Hepatocyte (in vitro differentiated cells): Measurements from ENCODE around the gene ZNF700. TPM values are rescaled to one million over a fixed set of nuclear protein-coding genes. Genes with fewer than 3 reads are reported as not detected.
"Not testable (repeated sequence)": the region's sequence is repeated elsewhere in the genome, so short reads cannot be mapped to it uniquely, and the experiment has no call there.

Experiments
- DNase-seq: peaks from one replicate; pipeline ENCODE4 v3.0.0-alpha.2; 2016; ENCODE audit warnings: low spot score
- H2AFZ ChIP-seq: fragments of 200-600 bp; sonication (generic); 2 replicates; pipeline ENCODE4 v1.6.0; 2016; ENCODE audit warnings: antibody characterized with exemption, mild to moderate bottlenecking
- H3K27ac ChIP-seq: fragments of 200-600 bp; sonication (generic); 2 replicates; pipeline ENCODE4 v1.5.1; 2016; ENCODE audit warnings: mild to moderate bottlenecking
- H3K27me3 ChIP-seq: fragments of 200-600 bp; sonication (generic); 2 replicates; pipeline ENCODE4 v1.6.1; 2016
- H3K36me3 ChIP-seq: fragments of 200-600 bp; sonication (generic); replicated peaks from 2 replicates; pipeline ENCODE4 v1.5.1; 2016; ENCODE audit warnings: low read depth; ENCODE audit not compliant: insufficient read depth
- H3K4me1 ChIP-seq: fragments of 200-600 bp; sonication (generic); 2 replicates; pipeline ENCODE4 v1.5.1; 2016; ENCODE audit warnings: mild to moderate bottlenecking, moderate library complexity; ENCODE audit not compliant: insufficient read depth
- H3K4me2 ChIP-seq: fragments of 200-600 bp; sonication (generic); 2 replicates; pipeline ENCODE4 v1.6.0; 2016
- H3K4me3 ChIP-seq: fragments of 200-600 bp; sonication (generic); 2 replicates; pipeline ENCODE4 v1.5.1; 2016; ENCODE audit warnings: mild to moderate bottlenecking
- H3K79me2 ChIP-seq: fragments of 200-600 bp; sonication (generic); 2 replicates; pipeline ENCODE4 v1.6.0; 2017; ENCODE audit warnings: mild to moderate bottlenecking
- H3K9me2 ChIP-seq: fragments of 200-600 bp; sonication (generic); replicated peaks from 2 replicates; pipeline ENCODE4 v1.6.0; 2017; ENCODE audit warnings: mild to moderate bottlenecking; ENCODE audit not compliant: insufficient read depth
- H3K9me3 ChIP-seq: fragments of 200-600 bp; sonication (generic); 2 replicates; pipeline ENCODE4 v1.5.1; 2016; ENCODE audit warnings: low read depth, mild to moderate bottlenecking
- H4K20me1 ChIP-seq: fragments of 200-600 bp; sonication (generic); 2 replicates; pipeline ENCODE4 v1.6.0; 2016; ENCODE audit warnings: mild to moderate bottlenecking; ENCODE audit not compliant: insufficient read depth, poor library complexity, severe bottlenecking
- EZH2 ChIP-seq: fragments of 200-600 bp; sonication (generic); IDR thresholded peaks from 2 replicates; pipeline ENCODE4 v1.6.1; 2016; ENCODE audit warnings: antibody characterized with exemption, mild to moderate bottlenecking, borderline replicate concordance
- EZH2phosphoT487 ChIP-seq: fragments of 200-600 bp; sonication (generic); IDR thresholded peaks from one replicate; pipeline ENCODE4 v1.6.1; 2018; ENCODE audit warnings: antibody characterized with exemption, mild to moderate bottlenecking, low read depth, moderate library complexity; ENCODE audit not compliant: unreplicated experiment, severe bottlenecking
- WGBS: methylation state at CpG from one replicate; pipeline ENCODE4 v1.1.6; 2016; ENCODE audit warnings: low lambda C conversion rate; ENCODE audit errors: missing lambda C conversion rate; 5-methylcytosine and 5-hydroxymethylcytosine counted together
- polyA plus RNA-seq: library from polyadenylated mRNA; unstranded; fragments of >200 nt; fragmentation: Nextera tagmentation; extraction: Ambion mirVana; gene quantifications from 2 replicates; pipeline ENCODE4 v1.2.1, GENCODE V29; 2016
- total RNA-seq: library from RNA; depleted of rRNA; stranded (reverse); fragments of >200 nt; gene quantifications from 2 replicates; pipeline ENCODE4 v1.2.3, GENCODE V29; 2014
- TF ChIP-seq, protein P1 (sequence below): fragments of 200-600 bp; sonication (generic); IDR thresholded peaks from 2 replicates; pipeline ENCODE4 v1.5.1; 2016; ENCODE audit warnings: antibody characterized with exemption, mild to moderate bottlenecking; ENCODE audit not compliant: poor library complexity

The ZNF700 gene
- total and polyA plus RNA-seq, 2 experiments from 2014 or later: 5.6 to 11.7 TPM

DNA sequence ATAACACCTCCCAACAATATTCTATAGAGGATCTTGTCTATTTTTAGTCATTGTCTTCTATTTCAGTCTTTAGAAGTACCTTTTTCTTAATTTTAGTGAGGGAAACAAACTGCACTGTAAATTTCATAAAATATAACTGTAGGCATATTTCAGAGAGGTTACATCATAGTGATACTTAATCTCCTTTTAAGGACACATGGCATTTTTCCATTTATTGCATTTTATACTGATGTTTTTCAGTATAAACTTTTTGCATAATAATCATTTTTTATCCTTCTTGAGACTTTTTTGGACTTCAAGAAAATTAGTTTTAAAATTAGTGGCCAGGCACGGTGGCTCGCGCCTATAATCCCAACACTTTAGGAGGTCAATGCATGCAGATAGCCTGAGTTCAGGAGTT lies 6.6 kb downstream of the ZNF700 start:
- WGBS: 98% methylated on average over 3 of the region's 3 CpGs
- Histone ChIP-seq H2AFZ (no peak overlapping the region), H3K27ac (no peak overlapping the region), H3K9me3 (peaks cover 25% of the 10 kb centered on the region), H3K4me1 (peaks cover 3% of the 10 kb centered on the region), H3K4me2 (no peak overlapping the region), H3K4me3 (no peak overlapping the region), H3K36me3 (no peaks in the 10 kb centered on the region), H3K9me2 (no peaks in the 10 kb centered on the region), H3K79me2 (peaks cover 89% of the 10 kb centered on the region), H4K20me1 (no peaks in the 10 kb centered on the region), H3K27me3 (no peaks in the 10 kb centered on the region)
- DNase-seq: no peak
- TF ChIP-seq EZH2phosphoT487: no peak
- TF ChIP-seq, protein P1, sequence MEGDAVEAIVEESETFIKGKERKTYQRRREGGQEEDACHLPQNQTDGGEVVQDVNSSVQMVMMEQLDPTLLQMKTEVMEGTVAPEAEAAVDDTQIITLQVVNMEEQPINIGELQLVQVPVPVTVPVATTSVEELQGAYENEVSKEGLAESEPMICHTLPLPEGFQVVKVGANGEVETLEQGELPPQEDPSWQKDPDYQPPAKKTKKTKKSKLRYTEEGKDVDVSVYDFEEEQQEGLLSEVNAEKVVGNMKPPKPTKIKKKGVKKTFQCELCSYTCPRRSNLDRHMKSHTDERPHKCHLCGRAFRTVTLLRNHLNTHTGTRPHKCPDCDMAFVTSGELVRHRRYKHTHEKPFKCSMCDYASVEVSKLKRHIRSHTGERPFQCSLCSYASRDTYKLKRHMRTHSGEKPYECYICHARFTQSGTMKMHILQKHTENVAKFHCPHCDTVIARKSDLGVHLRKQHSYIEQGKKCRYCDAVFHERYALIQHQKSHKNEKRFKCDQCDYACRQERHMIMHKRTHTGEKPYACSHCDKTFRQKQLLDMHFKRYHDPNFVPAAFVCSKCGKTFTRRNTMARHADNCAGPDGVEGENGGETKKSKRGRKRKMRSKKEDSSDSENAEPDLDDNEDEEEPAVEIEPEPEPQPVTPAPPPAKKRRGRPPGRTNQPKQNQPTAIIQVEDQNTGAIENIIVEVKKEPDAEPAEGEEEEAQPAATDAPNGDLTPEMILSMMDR: no peak
- TF ChIP-seq EZH2: no peak

- DNase-seq, H3K27ac ChIP-seq, H2AFZ ChIP-seq, H3K4me1 ChIP-seq, H3K4me2 ChIP-seq, H3K36me3 ChIP-seq, H3K9me2 ChIP-seq, H4K20me1 ChIP-seq, H3K4me3 ChIP-seq, H3K27me3 ChIP-seq: not testable (repeated sequence)
- peaks cover 79% of the 10 kb centered on the region for H3K79me2 ChIP-seq
- H3K9me3 ChIP-seq: peaks cover 32% of the 10 kb centered on the region
- WGBS: 94% methylated on average over 3 of the region's 3 CpGs
Observed at GRCh38 chr19:11935829-11936228, 10.9 kb downstream of the ZNF700 start.

DNA sequence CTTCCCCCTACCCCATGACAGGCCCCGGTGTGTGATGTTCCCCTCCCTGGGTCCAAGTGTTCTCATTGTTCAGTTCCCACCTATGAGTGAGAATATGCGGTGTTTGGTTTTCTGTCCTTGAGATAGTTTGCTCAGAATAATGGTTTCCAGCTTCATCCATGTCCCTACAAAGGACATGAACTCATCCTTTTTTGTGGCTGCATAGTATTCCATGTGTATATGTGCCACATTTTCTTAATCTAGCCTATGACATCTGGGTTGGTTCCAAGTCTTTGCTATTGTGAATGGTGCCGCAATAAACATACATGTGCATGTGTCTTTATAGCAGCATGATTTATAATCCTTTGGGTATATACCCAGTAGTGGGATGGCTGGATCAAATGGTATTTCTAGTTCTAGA lies 13.5 kb downstream of the ZNF700 start:
- H3K4me3 ChIP-seq, H3K27ac ChIP-seq, H3K4me2 ChIP-seq, H2AFZ ChIP-seq, H3K27me3 ChIP-seq, H3K36me3 ChIP-seq, H3K4me1 ChIP-seq, H4K20me1 ChIP-seq, H3K9me2 ChIP-seq, DNase-seq: not testable (repeated sequence)
- WGBS: 98% methylated on average over 3 of the region's 3 CpGs
- H3K9me3 ChIP-seq: peaks cover 39% of the 10 kb centered on the region
- H3K79me2 ChIP-seq: peaks cover 70% of the 10 kb centered on the region

DNA sequence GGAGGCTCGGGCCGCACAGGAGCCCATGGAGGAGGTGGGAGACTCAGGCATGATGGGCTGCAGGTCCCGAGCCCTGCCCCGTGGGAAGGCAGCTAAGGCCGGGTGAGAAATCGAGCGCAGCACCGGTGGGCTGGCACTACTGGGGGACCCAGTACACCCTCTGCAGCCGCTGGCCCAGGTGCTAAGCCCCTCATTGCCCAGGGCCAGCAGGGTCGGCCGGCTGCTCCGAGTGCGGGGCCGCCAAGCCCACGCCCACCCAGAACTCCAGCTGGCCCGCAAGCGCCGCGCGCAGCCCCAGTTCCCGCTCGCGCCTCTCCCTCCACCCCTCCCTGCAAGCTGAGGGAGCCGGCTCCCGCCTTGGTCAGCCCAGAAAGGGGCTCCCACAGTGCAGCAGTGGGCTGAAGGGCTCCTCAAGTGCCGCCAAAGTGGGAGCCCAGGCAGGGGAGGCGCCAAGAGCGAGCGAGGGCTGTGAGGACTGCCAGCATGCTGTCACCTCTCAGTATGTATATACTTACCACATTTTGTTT lies 16.5 kb downstream of the ZNF700 start:
- not testable (repeated sequence) for H3K27me3 ChIP-seq, H3K9me2 ChIP-seq, H3K4me1 ChIP-seq, H4K20me1 ChIP-seq, H3K4me2 ChIP-seq, H3K4me3 ChIP-seq, DNase-seq, H2AFZ ChIP-seq, H3K27ac ChIP-seq, H3K36me3 ChIP-seq
- peaks cover 52% of the 10 kb centered on the region for H3K79me2 ChIP-seq
- WGBS: 99% methylated on average over 21 of the region's 29 CpGs
- peaks cover 45% of the 10 kb centered on the region for H3K9me3 ChIP-seq

DNA sequence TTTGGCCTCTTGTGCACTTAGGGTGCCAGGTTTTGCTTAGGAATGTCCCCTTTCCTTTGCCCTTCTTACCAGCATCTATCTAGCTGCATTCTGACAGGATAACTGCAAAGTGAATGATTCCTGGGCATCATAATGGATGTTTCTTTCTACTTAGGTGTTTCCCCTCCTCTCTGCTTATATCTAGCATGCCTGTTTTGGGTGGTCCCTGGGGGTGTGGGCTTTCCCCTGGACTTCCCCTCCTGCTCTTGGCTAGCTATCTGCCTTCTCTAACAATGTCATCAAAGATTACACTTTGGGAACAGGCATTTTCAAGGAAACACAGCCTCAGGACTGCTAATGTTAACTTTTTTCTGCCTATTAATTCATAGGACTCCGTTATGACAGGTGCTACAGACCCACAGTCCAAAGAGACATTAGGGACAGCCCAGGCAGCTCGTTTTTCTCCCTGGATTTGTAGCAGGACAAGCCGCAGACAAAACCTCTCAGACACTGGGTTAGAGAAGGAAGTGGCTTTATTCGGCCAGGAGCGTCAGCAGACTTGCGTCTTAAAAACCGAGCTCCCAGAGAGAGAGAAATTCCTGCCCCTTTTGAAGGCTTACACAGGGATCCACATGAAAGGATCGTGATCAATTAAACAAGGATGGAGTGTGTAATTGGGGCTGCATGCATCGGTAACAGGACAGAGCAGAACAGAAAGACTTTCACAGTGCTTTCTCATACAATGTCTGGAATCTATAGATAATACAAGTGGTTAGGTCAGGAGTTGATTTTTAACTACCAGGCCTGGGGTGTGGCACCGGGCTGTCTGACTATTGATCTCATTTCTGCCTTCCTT lies 17.3 kb downstream of the ZNF700 start:
- Histone ChIP-seq H3K27me3 (no peaks in the 10 kb centered on the region), H3K4me1 (no peaks in the 10 kb centered on the region), H3K9me2 (no peaks in the 10 kb centered on the region), H2AFZ (no peak overlapping the region), H3K36me3 (no peaks in the 10 kb centered on the region), H3K79me2 (peaks cover 48% of the 10 kb centered on the region), H3K4me2 (no peak overlapping the region), H3K9me3 (peaks cover 50% of the 10 kb centered on the region), H4K20me1 (no peaks in the 10 kb centered on the region), H3K4me3 (no peak overlapping the region), H3K27ac (no peak overlapping the region)
- TF ChIP-seq EZH2 (no peak), EZH2phosphoT487 (no peak)
- TF ChIP-seq, protein P1: no peak
- DNase-seq: no peak
- 98% methylated on average over 10 of the region's 10 CpGs for WGBS
